Measurements from ENCODE around the gene NTN1.

The NTN1 gene

GRCh38 chr17:9247401-9247938 is 226.2 kb downstream of the NTN1 start:
- H4K20me1 ChIP-seq (ENCODE audit: insufficient read depth), result no peaks in the 10 kb centered on the region
- no peaks in the 10 kb centered on the region for H3K36me3 ChIP-seq (ENCODE audit: insufficient read depth)
- no peak for TF ChIP-seq CTCF (conservative IDR thresholded peaks at IDR 0.05; ENCODE audit: low read depth, low read length)
- H3K9ac ChIP-seq, result no peak overlapping the region
- no peaks in the 10 kb centered on the region for H3K79me2 ChIP-seq (ENCODE audit: insufficient read depth, low read depth)
- H3K4me1 ChIP-seq (ENCODE audit: low read depth, poor library complexity, severe bottlenecking), result no peaks in the 10 kb centered on the region
- H3K4me3 ChIP-seq (IDR thresholded peaks at IDR 0.05; ENCODE audit: insufficient read depth, low read depth, low read length), result no peak overlapping the region
- no peak overlapping the region for H3K4me2 ChIP-seq
- no peak overlapping the region for H2AFZ ChIP-seq (ENCODE audit: low read depth)
- no peaks in the 10 kb centered on the region for H3K27me3 ChIP-seq (ENCODE audit: insufficient read depth, low read depth)
- no peak overlapping the region for H3K27ac ChIP-seq

- Histone ChIP-seq H2AFZ (ENCODE audit: low read depth) (no peak overlapping the region), H3K27me3 (ENCODE audit: insufficient read depth, low read depth) (no peaks in the 10 kb centered on the region), H3K4me1 (ENCODE audit: low read depth, poor library complexity, severe bottlenecking) (no peaks in the 10 kb centered on the region), H3K9ac (no peak overlapping the region), H3K27ac (no peak overlapping the region), H3K4me3 (IDR thresholded peaks at IDR 0.05; ENCODE audit: insufficient read depth, low read depth, low read length) (no peak overlapping the region), H3K79me2 (ENCODE audit: insufficient read depth, low read depth) (no peaks in the 10 kb centered on the region), H4K20me1 (ENCODE audit: insufficient read depth) (no peaks in the 10 kb centered on the region), H3K36me3 (ENCODE audit: insufficient read depth) (no peaks in the 10 kb centered on the region), H3K4me2 (no peak overlapping the region)
- no peak for TF ChIP-seq CTCF (conservative IDR thresholded peaks at IDR 0.05; ENCODE audit: low read depth, low read length)
Measured at GRCh38 chr17:9249245-9249953, 228.1 kb downstream of the NTN1 start.

- no peaks in the 10 kb centered on the region for H3K4me1 ChIP-seq (ENCODE audit: low read depth, poor library complexity, severe bottlenecking)
- no peak overlapping the region for H3K9ac ChIP-seq
- TF ChIP-seq CTCF (conservative IDR thresholded peaks at IDR 0.05; ENCODE audit: low read depth, low read length), result no peak
- no peaks in the 10 kb centered on the region for H4K20me1 ChIP-seq (ENCODE audit: insufficient read depth)
- no peaks in the 10 kb centered on the region for H3K27me3 ChIP-seq (ENCODE audit: insufficient read depth, low read depth)
- H3K27ac ChIP-seq, result no peak overlapping the region
- no peak overlapping the region for H3K4me2 ChIP-seq
- no peak overlapping the region for H3K4me3 ChIP-seq (IDR thresholded peaks at IDR 0.05; ENCODE audit: insufficient read depth, low read depth, low read length)
- H2AFZ ChIP-seq (ENCODE audit: low read depth), result no peak overlapping the region
- no peaks in the 10 kb centered on the region for H3K36me3 ChIP-seq (ENCODE audit: insufficient read depth)
- H3K79me2 ChIP-seq (ENCODE audit: insufficient read depth, low read depth), result no peaks in the 10 kb centered on the region
Measured at GRCh38 chr17:9251273-9251672, 230.0 kb downstream of the NTN1 start.

- H3K4me3 ChIP-seq (IDR thresholded peaks at IDR 0.05; ENCODE audit: insufficient read depth, low read depth, low read length), result no peak overlapping the region
- H4K20me1 ChIP-seq (ENCODE audit: insufficient read depth), result no peaks in the 10 kb centered on the region
- H3K4me1 ChIP-seq (ENCODE audit: low read depth, poor library complexity, severe bottlenecking), result no peaks in the 10 kb centered on the region
- no peak overlapping the region for H3K4me2 ChIP-seq
- H3K27ac ChIP-seq, result no peak overlapping the region
- no peak overlapping the region for H3K9ac ChIP-seq
- no peak for TF ChIP-seq CTCF (conservative IDR thresholded peaks at IDR 0.05; ENCODE audit: low read depth, low read length)
- no peak overlapping the region for H2AFZ ChIP-seq (ENCODE audit: low read depth)
- no peaks in the 10 kb centered on the region for H3K79me2 ChIP-seq (ENCODE audit: insufficient read depth, low read depth)
- no peaks in the 10 kb centered on the region for H3K27me3 ChIP-seq (ENCODE audit: insufficient read depth, low read depth)
- no peaks in the 10 kb centered on the region for H3K36me3 ChIP-seq (ENCODE audit: insufficient read depth)
Measured at GRCh38 chr17:9253308-9253707, 232.0 kb downstream of the NTN1 start.

Measured in KMS-11 (cell line).